PC-9 (cell line): ENCODE measurements around the gene FES. TPM values are rescaled to one million over a fixed set of nuclear protein-coding genes. Genes with fewer than 3 reads are reported as not detected.
A peak's percentile ranks its signal among the peaks of the same experiment; 100 is the strongest.

Experiments used
- BruUV-seq: library from RNA; stranded (reverse); fragments of 400-500 nt; replicated peaks from 2 replicates; lab custom pipeline; 2021; lab: Mats Ljungman, UMichigan
- CTCF ChIA-PET: fragments of 300-600 bp; sonication (Branson Sonifier 250); formaldehyde crosslinking; loops from one replicate; lab custom pipeline; 2022; ENCODE audit warnings: antibody characterized with exemption; lab: Charles Lee
- POLR2A ChIA-PET: fragments of 300-600 bp; sonication (Branson Sonifier 250); formaldehyde crosslinking; loops from one replicate; lab custom pipeline; 2022; ENCODE audit warnings: antibody characterized with exemption; ENCODE audit not compliant: unreplicated experiment; lab: Charles Lee
- DNase-seq, 2 experiments: peaks; one replicate each; pipeline versions ENCODE4 v3.0.0 to v3.0.0-alpha.2; 2015 to 2022; ENCODE audit warnings: mixed read lengths in 1 of 2
- H2AFZ ChIP-seq: fragments of 200-600 bp; sonication (generic); 2 replicates; pipeline ENCODE4 v1.8.1; 2017; ENCODE audit warnings: antibody characterized with exemption
- H3F3A ChIP-seq: fragments of 200-600 bp; sonication (generic); 2 replicates; pipeline ENCODE4 v1.8.1; 2017; ENCODE audit warnings: antibody characterized with exemption, mild to moderate bottlenecking, low read depth; ENCODE audit not compliant: insufficient read depth
- H3K27ac ChIP-seq: fragments of 200-600 bp; sonication (generic); 2 replicates; pipeline ENCODE4 v1.6.1; 2016; ENCODE audit warnings: mixed run types
- H3K27me3 ChIP-seq: fragments of 200-600 bp; sonication (generic); 2 replicates; pipeline ENCODE4 v1.6.1; 2016; ENCODE audit warnings: low read depth, mixed run types; ENCODE audit not compliant: insufficient read depth
- H3K36me3 ChIP-seq: fragments of 200-600 bp; sonication (generic); 2 replicates; pipeline ENCODE4 v1.6.1; 2016; ENCODE audit warnings: low read depth, mixed run types
- H3K4me1 ChIP-seq: fragments of 200-600 bp; sonication (generic); replicated peaks from 2 replicates; pipeline ENCODE4 v1.6.1; 2016; ENCODE audit warnings: mixed run types; ENCODE audit not compliant: insufficient read depth
- H3K4me2 ChIP-seq: fragments of 200-600 bp; sonication (generic); 2 replicates; pipeline ENCODE4 v1.6.1; 2017; ENCODE audit warnings: mixed run types
- H3K4me3 ChIP-seq: fragments of 200-600 bp; sonication (generic); 2 replicates; pipeline ENCODE4 v1.6.1; 2016; ENCODE audit warnings: mixed run types
- H3K79me2 ChIP-seq: fragments of 200-600 bp; sonication (generic); 2 replicates; pipeline ENCODE4 v1.6.1; 2017; ENCODE audit warnings: low read depth, mixed run types
- H3K9me2 ChIP-seq: fragments of 200-600 bp; sonication (generic); 2 replicates; pipeline ENCODE4 v1.8.1; 2017; ENCODE audit warnings: mild to moderate bottlenecking; ENCODE audit not compliant: insufficient read depth
- H3K9me3 ChIP-seq: fragments of 200-600 bp; sonication (generic); 2 replicates; pipeline ENCODE4 v1.8.1; 2016; ENCODE audit warnings: low read depth; ENCODE audit not compliant: insufficient read depth
- H4K20me1 ChIP-seq: fragments of 200-600 bp; sonication (generic); 2 replicates; pipeline ENCODE4 v1.8.1; 2017; ENCODE audit not compliant: insufficient read depth
- CTCF ChIP-seq: fragments of 200-600 bp; sonication (generic); conservative IDR thresholded peaks from 2 replicates; pipeline ENCODE4 v1.6.1; 2017; ENCODE audit warnings: mixed run types, antibody characterized with exemption, mild to moderate bottlenecking, moderate library complexity
- EZH2 ChIP-seq: fragments of 200-600 bp; sonication (generic); IDR thresholded peaks from 2 replicates; pipeline ENCODE4 v1.8.0; 2017; ENCODE audit warnings: antibody characterized with exemption, low read depth
- intact Hi-C: fragments of 100-400 bp; cut with micrococcal nuclease; formaldehyde crosslinking; loops from one replicate; pipeline ENCODE4 v1.10.0; 2022; ENCODE audit not compliant: unreplicated experiment
- total RNA-seq: library from RNA; stranded (reverse); gene quantifications from 2 replicates; pipeline ENCODE4 v1.2.3, GENCODE V29; 2021

Gene FES
- total RNA-seq, 1 experiment from 2014 or later = 3.8 TPM

- Histone ChIP-seq H3K4me3 (no peak overlapping the region), H3K9me3 (no peaks in the 10 kb centered on the region), H3K4me2 (no peak overlapping the region), H4K20me1 (no peaks in the 10 kb centered on the region), H3K9me2 (no peaks in the 10 kb centered on the region), H2AFZ (no peak overlapping the region), H3K27ac (no peak overlapping the region), H3F3A (peaks cover 25% of the 10 kb centered on the region), H3K36me3 (no peaks in the 10 kb centered on the region), H3K79me2 (no peaks in the 10 kb centered on the region), H3K4me1 (peaks cover 39% of the 10 kb centered on the region), H3K27me3 (no peaks in the 10 kb centered on the region)
- DNase-seq = no peak
- intact Hi-C loops = no loop called here
- no TSS peak for BruUV-seq
- ChIA-PET POLR2A (no interaction called here), CTCF (no interaction called here)
- TF ChIP-seq CTCF = no peak
- no peak for TF ChIP-seq EZH2
Measured at GRCh38 chr15:90857337-90857736, 27.0 kb upstream of the FES start.

- Histone ChIP-seq H4K20me1 (no peaks in the 10 kb centered on the region), H3K4me3 (no peak overlapping the region), H3K79me2 (no peaks in the 10 kb centered on the region), H3K4me2 (no peak overlapping the region), H3K27ac (no peak overlapping the region), H3K9me3 (no peaks in the 10 kb centered on the region), H3K27me3 (no peaks in the 10 kb centered on the region), H3K4me1 (peaks cover 45% of the 10 kb centered on the region), H3K9me2 (no peaks in the 10 kb centered on the region), H3F3A (peaks cover 30% of the 10 kb centered on the region), H3K36me3 (no peaks in the 10 kb centered on the region), H2AFZ (no peak overlapping the region)
- POLR2A ChIA-PET = no interaction called here
- BruUV-seq = no TSS peak
- CTCF ChIA-PET = no interaction called here
- DNase-seq = no peak
- intact Hi-C loops = no loop called here
- TF ChIP-seq CTCF = no peak
- no peak for TF ChIP-seq EZH2
Measured at GRCh38 chr15:90857883-90858443, 26.3 kb upstream of the FES start.

- Histone ChIP-seq H3K79me2 (no peaks in the 10 kb centered on the region), H3F3A (peaks cover 45% of the 10 kb centered on the region), H3K4me1 (peaks cover 61% of the 10 kb centered on the region), H2AFZ (peak overlapping the region; percentile 28; the same call in 1 of the 2 replicates), H3K27ac (peak overlapping the region; percentile 90), H4K20me1 (no peaks in the 10 kb centered on the region), H3K9me2 (no peaks in the 10 kb centered on the region), H3K4me3 (no peak overlapping the region), H3K27me3 (no peaks in the 10 kb centered on the region), H3K36me3 (no peaks in the 10 kb centered on the region), H3K4me2 (peak overlapping the region; percentile 62), H3K9me3 (no peaks in the 10 kb centered on the region)
- no peak for DNase-seq
- ChIA-PET CTCF (interaction anchor here (0.6 kb wide), 2 partner anchors 28 to 98 kb away, joined by 3 to 9 read pairs; no protein-coding TSS in a partner anchor), POLR2A (interaction anchor here (0.6 kb wide), 1 partner anchor 9 kb away, joined by 5 read pairs; the partner anchor contains the start of gene FURIN)
- BruUV-seq = no TSS peak
- intact Hi-C loops = no loop called here
- no peak for TF ChIP-seq EZH2
- TF ChIP-seq CTCF = no peak
Measured at GRCh38 chr15:90859234-90860131, 24.8 kb upstream of the FES start.
